OCI-LY1 (cell line): ENCODE data around the gene PCGF3.

ENCODE experiments used
- H2AFZ ChIP-seq: fragments of 200-600 bp; sonication (generic), shearing (Covaris generic); 2 replicates; pipeline ENCODE4 v1.6.0; 2014; ENCODE audit warnings: antibody characterized with exemption, mild to moderate bottlenecking, low read length
- H3F3A ChIP-seq: fragments of 200-600 bp; sonication (generic), shearing (Covaris generic); 2 replicates; pipeline ENCODE4 v1.6.0; 2014; ENCODE audit warnings: mild to moderate bottlenecking, antibody characterized with exemption, low read length, moderate library complexity; ENCODE audit not compliant: insufficient read depth
- H3K27ac ChIP-seq: fragments of 200-600 bp; sonication (generic); 2 replicates; pipeline ENCODE4 v1.5.1; 2014; ENCODE audit warnings: low read length, mixed run types, mild to moderate bottlenecking, low read depth; ENCODE audit not compliant: poor library complexity, severe bottlenecking
- H3K27me3 ChIP-seq: fragments of 200-600 bp; sonication (generic); 2 replicates; pipeline ENCODE4 v1.6.0; 2014; ENCODE audit warnings: antibody characterized with exemption, mild to moderate bottlenecking, low read length, moderate library complexity; ENCODE audit not compliant: insufficient read depth
- H3K36me3 ChIP-seq: fragments of 200-600 bp; sonication (generic); 2 replicates; pipeline ENCODE4 v1.6.1; 2014; ENCODE audit warnings: mild to moderate bottlenecking, antibody characterized with exemption, low read length, moderate library complexity, mixed read lengths; ENCODE audit not compliant: insufficient read depth
- H3K4me1 ChIP-seq: fragments of 200-600 bp; sonication (generic); 2 replicates; pipeline ENCODE4 v1.5.1; 2014; ENCODE audit warnings: mild to moderate bottlenecking, low read length, moderate library complexity; ENCODE audit not compliant: insufficient read depth, severe bottlenecking
- H3K4me2 ChIP-seq: fragments of 200-600 bp; sonication (generic), shearing (Covaris generic); 2 replicates; pipeline ENCODE4 v1.6.1; 2014; ENCODE audit warnings: low read length
- H3K4me3 ChIP-seq: fragments of 200-600 bp; sonication (generic); 2 replicates; pipeline ENCODE4 v1.5.1; 2014; ENCODE audit warnings: low read length, low read depth, mild to moderate bottlenecking, mixed read lengths; ENCODE audit not compliant: poor library complexity, severe bottlenecking
- H3K79me2 ChIP-seq: fragments of 200-600 bp; shearing (Covaris generic); 2 replicates; pipeline ENCODE4 v1.6.1; 2016; ENCODE audit warnings: mixed run types, low read length, mixed read lengths; ENCODE audit not compliant: insufficient read depth
- H3K9ac ChIP-seq: fragments of 200-600 bp; sonication (generic), shearing (Covaris generic); 2 replicates; pipeline ENCODE4 v1.6.1; 2014; ENCODE audit warnings: mild to moderate bottlenecking, low read length, mixed read lengths
- H3K9me2 ChIP-seq: fragments of 200-600 bp; sonication (generic), shearing (Covaris generic); 2 replicates; pipeline ENCODE4 v1.6.1; 2014; ENCODE audit warnings: low read depth, mild to moderate bottlenecking, low read length, mixed read lengths
- H3K9me3 ChIP-seq: fragments of 200-600 bp; shearing (Covaris generic); 2 replicates; pipeline ENCODE4 v1.6.1; 2014; ENCODE audit warnings: low read length, mixed read lengths
- H4K20me1 ChIP-seq: fragments of 200-600 bp; sonication (generic), shearing (Covaris generic); 2 replicates; pipeline ENCODE4 v1.6.0; 2016; ENCODE audit warnings: mild to moderate bottlenecking, low read length; ENCODE audit not compliant: insufficient read depth
- EZH2 ChIP-seq: fragments of 200-600 bp; sonication (generic), shearing (Covaris generic); IDR thresholded peaks from 2 replicates; pipeline ENCODE4 v1.8.0; 2017; ENCODE audit warnings: borderline replicate concordance, mixed run types, mild to moderate bottlenecking, antibody characterized with exemption, low read length, moderate library complexity, mixed read lengths
- TF ChIP-seq, protein P1 (sequence below): fragments of 200-600 bp; sonication (generic), shearing (Covaris generic); IDR thresholded peaks from 2 replicates; pipeline ENCODE4 v1.5.1; 2017; ENCODE audit warnings: mild to moderate bottlenecking, antibody characterized with exemption, low read length, moderate library complexity, mixed read lengths

The PCGF3 gene

DNA sequence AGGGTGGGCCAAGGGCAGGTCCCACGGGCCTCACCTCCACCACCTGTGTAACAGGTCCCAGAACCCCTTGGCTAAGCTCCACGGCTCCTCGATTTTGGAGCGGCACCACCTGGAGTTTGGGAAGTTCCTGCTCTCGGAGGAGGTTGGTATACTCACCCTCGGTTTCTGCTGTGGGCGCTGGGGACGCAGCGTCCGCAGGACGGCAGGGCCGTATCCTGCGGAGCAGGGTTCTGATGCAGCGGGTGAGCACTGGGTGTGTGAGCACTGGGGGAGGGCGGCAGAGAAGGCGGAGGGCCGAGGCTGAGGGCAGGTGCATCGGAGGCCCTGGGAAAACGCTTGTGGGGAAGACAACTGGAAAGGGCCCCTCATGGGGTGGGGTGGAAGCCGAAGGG is 42.6 kb upstream of the PCGF3 start:
- H3K9me3 ChIP-seq, result no peaks in the 10 kb centered on the region
- no peaks in the 10 kb centered on the region for H3F3A ChIP-seq
- H3K36me3 ChIP-seq, result no peaks in the 10 kb centered on the region
- no peak overlapping the region for H2AFZ ChIP-seq
- H3K27me3 ChIP-seq, result no peaks in the 10 kb centered on the region
- H3K9me2 ChIP-seq, result no peaks in the 10 kb centered on the region
- TF ChIP-seq EZH2, result no peak
- TF ChIP-seq, protein P1, sequence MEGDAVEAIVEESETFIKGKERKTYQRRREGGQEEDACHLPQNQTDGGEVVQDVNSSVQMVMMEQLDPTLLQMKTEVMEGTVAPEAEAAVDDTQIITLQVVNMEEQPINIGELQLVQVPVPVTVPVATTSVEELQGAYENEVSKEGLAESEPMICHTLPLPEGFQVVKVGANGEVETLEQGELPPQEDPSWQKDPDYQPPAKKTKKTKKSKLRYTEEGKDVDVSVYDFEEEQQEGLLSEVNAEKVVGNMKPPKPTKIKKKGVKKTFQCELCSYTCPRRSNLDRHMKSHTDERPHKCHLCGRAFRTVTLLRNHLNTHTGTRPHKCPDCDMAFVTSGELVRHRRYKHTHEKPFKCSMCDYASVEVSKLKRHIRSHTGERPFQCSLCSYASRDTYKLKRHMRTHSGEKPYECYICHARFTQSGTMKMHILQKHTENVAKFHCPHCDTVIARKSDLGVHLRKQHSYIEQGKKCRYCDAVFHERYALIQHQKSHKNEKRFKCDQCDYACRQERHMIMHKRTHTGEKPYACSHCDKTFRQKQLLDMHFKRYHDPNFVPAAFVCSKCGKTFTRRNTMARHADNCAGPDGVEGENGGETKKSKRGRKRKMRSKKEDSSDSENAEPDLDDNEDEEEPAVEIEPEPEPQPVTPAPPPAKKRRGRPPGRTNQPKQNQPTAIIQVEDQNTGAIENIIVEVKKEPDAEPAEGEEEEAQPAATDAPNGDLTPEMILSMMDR, result no peak
- H3K79me2 ChIP-seq, result no peaks in the 10 kb centered on the region
- H3K4me3 ChIP-seq, result peak overlapping the region; percentile 73
- no peak overlapping the region for H3K27ac ChIP-seq
- peak overlapping the region; percentile 84 for H3K9ac ChIP-seq
- no peaks in the 10 kb centered on the region for H4K20me1 ChIP-seq
- peak overlapping the region; percentile 62 for H3K4me2 ChIP-seq
- H3K4me1 ChIP-seq, result peaks cover 15% of the 10 kb centered on the region

- H3K79me2 ChIP-seq, result no peaks in the 10 kb centered on the region
- no peak overlapping the region for H3K27ac ChIP-seq
- peak overlapping the region; percentile 62 for H3K4me2 ChIP-seq
- no peaks in the 10 kb centered on the region for H3K9me2 ChIP-seq
- H2AFZ ChIP-seq, result no peak overlapping the region
- peak overlapping the region; percentile 84 for H3K9ac ChIP-seq
- no peaks in the 10 kb centered on the region for H3K9me3 ChIP-seq
- no peaks in the 10 kb centered on the region for H3F3A ChIP-seq
- no peaks in the 10 kb centered on the region for H3K36me3 ChIP-seq
- H4K20me1 ChIP-seq, result no peaks in the 10 kb centered on the region
- TF ChIP-seq, protein P1, result peak; percentile 10; the same call in 1 of the 2 replicates
- TF ChIP-seq EZH2, result no peak
- H3K4me3 ChIP-seq, result peak overlapping the region; percentile 73
- peaks cover 15% of the 10 kb centered on the region for H3K4me1 ChIP-seq
- H3K27me3 ChIP-seq, result no peaks in the 10 kb centered on the region
Observed at GRCh38 chr4:663438-664428, 41.9 kb upstream of the PCGF3 start.

DNA sequence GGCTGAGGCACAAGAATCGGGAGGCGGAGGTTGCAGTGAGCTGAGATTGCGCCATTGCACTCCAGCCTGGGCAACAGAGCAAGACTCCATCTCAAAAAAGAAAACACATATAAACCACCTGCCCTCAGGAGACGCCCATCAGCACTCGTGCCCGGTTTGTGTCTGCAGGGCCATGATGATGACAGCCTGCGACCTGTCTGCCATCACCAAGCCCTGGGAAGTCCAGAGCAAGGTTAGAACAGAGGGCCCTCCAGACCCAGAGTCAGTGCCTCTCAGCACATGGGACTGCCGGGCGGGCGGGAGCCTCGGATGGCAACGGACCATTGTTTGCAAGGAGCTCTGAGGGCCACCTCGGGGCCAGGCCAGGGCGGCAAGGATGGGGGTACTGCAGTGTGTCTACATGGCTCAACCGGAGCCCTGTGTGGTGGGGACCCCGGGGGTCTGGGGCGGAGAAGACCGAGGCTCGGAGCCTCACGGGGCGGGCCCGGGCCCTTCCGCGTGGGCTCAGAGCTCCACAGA is 40.9 kb upstream of the PCGF3 start:
- Histone ChIP-seq H3K4me2 (peak overlapping the region; percentile 62; the same call in 1 of the 2 replicates), H2AFZ (no peak overlapping the region), H3K9me2 (no peaks in the 10 kb centered on the region), H3K9me3 (no peaks in the 10 kb centered on the region), H3F3A (no peaks in the 10 kb centered on the region), H3K9ac (no peak overlapping the region), H3K27me3 (no peaks in the 10 kb centered on the region), H4K20me1 (no peaks in the 10 kb centered on the region), H3K36me3 (no peaks in the 10 kb centered on the region), H3K79me2 (no peaks in the 10 kb centered on the region), H3K4me1 (peaks cover 15% of the 10 kb centered on the region), H3K27ac (no peak overlapping the region), H3K4me3 (peak overlapping the region; percentile 73)
- TF ChIP-seq, protein P1, result no peak
- TF ChIP-seq EZH2, result no peak
